HepG2 (cell line): ENCODE results near the gene PRR14. TPM values are rescaled to one million over a fixed set of nuclear protein-coding genes. Genes with fewer than 3 reads are reported as not detected.

ENCODE experiments used
- AKNA ChIP-seq: sonication (generic); formaldehyde crosslinking; IDR thresholded peaks from 2 replicates; pipeline ENCODE4 v1.4.0; 2020; ENCODE audit warnings: missing genetic modification reagents, borderline replicate concordance
- ATM ChIP-seq: fragments of 450-650 bp; IDR thresholded peaks from 2 replicates; pipeline ENCODE4 v1.7.1; 2017; ENCODE audit warnings: mild to moderate bottlenecking, borderline replicate concordance
- CENPBD1 ChIP-seq: sonication (generic); formaldehyde crosslinking; IDR thresholded peaks from 2 replicates; pipeline ENCODE4 v1.8.0; 2022; ENCODE audit warnings: missing genetic modification reagents, low read depth, mild to moderate bottlenecking, borderline replicate concordance
- CREB1 ChIP-seq, 2 experiments: fragments of 450-650 bp in 1 of 2; IDR thresholded peaks; 2 replicates each; pipeline ENCODE4 v1.6.1; 2016 to 2017; ENCODE audit warnings: control low read depth in 1 of 2, mild to moderate bottlenecking in 1 of 2, missing compliant biosample characterization in 1 of 2, missing genetic modification characterization in 1 of 2
- IKZF4 ChIP-seq: sonication (generic); formaldehyde crosslinking; IDR thresholded peaks from 2 replicates; pipeline ENCODE4 v1.5.1; 2020; ENCODE audit warnings: borderline replicate concordance, mild to moderate bottlenecking, low read depth, missing genetic modification reagents; ENCODE audit errors: not compliant biosample characterization
- POLR2A ChIP-seq, 2 experiments: IDR thresholded peaks; 2 replicates each; pipeline ENCODE4 v1.6.1; 2011; ENCODE audit warnings: low read depth in 2 of 2, low read length in 2 of 2, mild to moderate bottlenecking in 1 of 2, moderate library complexity in 1 of 2; ENCODE audit not compliant: insufficient read depth in 1 of 2
- PTBP1 ChIP-seq: fragments of 200-400 bp; formaldehyde crosslinking; IDR thresholded peaks from 2 replicates; pipeline ENCODE4 v1.6.1; 2018; ENCODE audit warnings: low read length, low read depth; ENCODE audit not compliant: poor library complexity, severe bottlenecking
- SNAI1 ChIP-seq: sonication (generic); formaldehyde crosslinking; IDR thresholded peaks from 2 replicates; pipeline ENCODE4 v1.5.0; 2020; ENCODE audit warnings: mild to moderate bottlenecking, missing genetic modification reagents, borderline replicate concordance
- SNAPC2 ChIP-seq: sonication (generic); formaldehyde crosslinking; IDR thresholded peaks from 2 replicates; pipeline ENCODE4 v1.8.1; 2022; ENCODE audit warnings: mild to moderate bottlenecking, missing genetic modification reagents
- TBX2 ChIP-seq: sonication (generic); formaldehyde crosslinking; IDR thresholded peaks from 2 replicates; pipeline ENCODE4 v1.5.0; 2020; ENCODE audit warnings: missing genetic modification reagents, mild to moderate bottlenecking, borderline replicate concordance
- TCF7 ChIP-seq: sonication (generic); IDR thresholded peaks from 2 replicates; pipeline ENCODE4 v1.6.1; 2016; ENCODE audit warnings: antibody characterized with exemption, low read depth
- YY1 ChIP-seq: IDR thresholded peaks from 2 replicates; pipeline ENCODE4 v1.6.1; 2011; ENCODE audit warnings: low read length, low read depth, moderate library complexity, mild to moderate bottlenecking; ENCODE audit not compliant: insufficient read depth, insufficient replicate concordance
- ZBTB2 ChIP-seq: sonication (generic); formaldehyde crosslinking; IDR thresholded peaks from 2 replicates; pipeline ENCODE4 v1.8.0; 2022; ENCODE audit warnings: low read depth, missing genetic modification reagents
- ZFAT ChIP-seq: sonication (generic); formaldehyde crosslinking; conservative IDR thresholded peaks from 2 replicates; pipeline ENCODE4 v1.8.1; 2023; ENCODE audit warnings: missing genetic modification reagents, inconsistent platforms
- ZMAT3 ChIP-seq: sonication (generic); formaldehyde crosslinking; conservative IDR thresholded peaks from 2 replicates; pipeline ENCODE4 v1.7.0; 2021; ENCODE audit warnings: missing genetic modification reagents
- ZNF33B ChIP-seq: sonication (generic); formaldehyde crosslinking; IDR thresholded peaks from 2 replicates; pipeline ENCODE4 v1.5.1; 2020; ENCODE audit warnings: mild to moderate bottlenecking, missing genetic modification reagents
- ZNF367 ChIP-seq: sonication (generic); formaldehyde crosslinking; IDR thresholded peaks from 2 replicates; pipeline ENCODE4 v1.4.0; 2020; ENCODE audit warnings: missing genetic modification reagents, borderline replicate concordance
- ZNF512 ChIP-seq: sonication (generic); formaldehyde crosslinking; IDR thresholded peaks from 2 replicates; pipeline ENCODE4 v1.4.0; 2020; ENCODE audit warnings: mild to moderate bottlenecking, missing genetic modification reagents
- ZNF850 ChIP-seq: sonication (generic); formaldehyde crosslinking; conservative IDR thresholded peaks from 2 replicates; pipeline ENCODE4 v1.9.0; 2021; ENCODE audit warnings: mild to moderate bottlenecking, missing genetic modification reagents
- polyA plus RNA-seq, 8 experiments: library from polyadenylated mRNA; depleted of rRNA in 3 of 8; stranded (reverse) in 7 of 8; unstranded in 1 of 8; fragments of >200 nt; fragmentation: Illumina TruSeq in 4 of 8; extraction: Trizol in 4 of 8; gene quantifications; 2 replicates each; pipeline versions ENCODE4 v1.2.1 to v1.2.3, GENCODE V29; 2011 to 2016; ENCODE audit warnings: low read depth in 4 of 8, missing spikeins in 1 of 8, mixed read lengths in 1 of 8; ENCODE audit not compliant: insufficient read depth in 1 of 8
- total RNA-seq, 5 experiments: library from RNA; depleted of rRNA; stranded (reverse); fragments of >200 nt; fragmentation: Illumina TruSeq; extraction: Trizol; gene quantifications; 2 replicates each; pipeline ENCODE4 v1.2.3, GENCODE V29; 2016; ENCODE audit warnings: low read depth in 1 of 5

PRR14 gene
- total and polyA plus RNA-seq, 2 of the 13 experiments (the other 11 are each of a cell fraction or from before 2014, with no cell fraction given), result 8.4 to 11.0 TPM

DNA sequence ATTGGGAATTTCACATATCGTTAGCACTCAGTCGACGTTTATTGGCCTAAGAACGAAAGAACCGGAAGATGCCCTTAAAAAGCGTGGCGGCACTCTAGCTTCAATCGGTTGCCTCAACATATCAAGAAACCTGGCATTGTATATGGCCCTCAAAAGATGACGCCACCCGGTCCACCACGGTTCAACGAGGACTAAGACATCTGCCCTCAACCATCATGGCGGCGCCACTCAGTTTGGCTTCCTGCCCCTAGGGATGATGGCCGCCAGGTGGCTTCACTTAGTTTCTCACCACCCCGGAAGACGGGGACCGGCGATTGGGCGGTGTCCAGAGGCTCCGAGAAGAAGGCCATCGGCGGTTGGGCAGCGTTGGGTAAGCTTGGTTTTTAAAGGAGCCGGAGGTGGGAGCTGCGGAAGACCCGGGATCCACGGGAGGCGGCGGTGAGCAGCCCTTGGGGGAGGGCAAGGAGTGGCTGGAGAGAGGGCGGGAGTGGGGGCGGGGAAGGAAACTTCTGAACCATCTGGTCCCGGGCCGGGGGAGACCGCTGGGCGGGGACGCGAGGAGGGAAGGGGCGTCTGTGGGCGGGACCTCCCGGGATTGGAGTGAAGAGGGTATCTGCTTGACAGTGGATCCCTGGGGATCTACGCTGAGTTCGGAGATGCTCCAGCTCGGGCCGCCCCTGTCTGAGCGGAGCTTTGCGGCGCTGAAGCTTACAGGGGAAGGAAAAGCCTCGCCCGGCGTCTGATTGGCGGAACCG is at the start of gene PRR14 (continued):
- TF ChIP-seq AKNA (CRISPR knock-in tag) (no peak), ZFAT (CRISPR knock-in tag) (no peak), TCF7 (no peak), ZNF512 (CRISPR knock-in tag) (no peak), CREB1 (IDR thresholded peaks at IDR 0.05) (peak; percentile 79), CREB1 (CRISPR knock-in tag; IDR thresholded peaks at IDR 0.05) (peak; percentile 94), CENPBD1 (CRISPR knock-in tag) (no peak), ATM (no peak), PTBP1 (peak; percentile 96), TBX2 (CRISPR knock-in tag) (no peak), IKZF4 (CRISPR knock-in tag) (no peak), ZBTB2 (CRISPR knock-in tag) (0 out of 2 replicates have a peak, but pooled peaks have one; percentile 74), ZNF850 (CRISPR knock-in tag) (no peak), ZMAT3 (peak; percentile 86; the same call in 1 of the 2 replicates), SNAPC2 (CRISPR knock-in tag) (peak; percentile 70; the same call in 1 of the 2 replicates), ZNF367 (no peak), ZNF33B (CRISPR knock-in tag) (no peak), POLR2A (IDR thresholded peaks at IDR 0.05; ENCODE audit: insufficient read depth in 1 of 2, low read depth in 2 of 2, low read length in 2 of 2) (peak in 1 of 2 experiments; percentile 59; a peak in 2 of 4 replicates), YY1 (peak; percentile 100), SNAI1 (CRISPR knock-in tag) (peak; percentile 96)
